ENCODE data around the gene SPATA6.

Gene SPATA6

GRCh38 chr1:48258106-48258505, 213.9 kb downstream of the SPATA6 start:
- no peak for FAIRE-seq

DNA sequence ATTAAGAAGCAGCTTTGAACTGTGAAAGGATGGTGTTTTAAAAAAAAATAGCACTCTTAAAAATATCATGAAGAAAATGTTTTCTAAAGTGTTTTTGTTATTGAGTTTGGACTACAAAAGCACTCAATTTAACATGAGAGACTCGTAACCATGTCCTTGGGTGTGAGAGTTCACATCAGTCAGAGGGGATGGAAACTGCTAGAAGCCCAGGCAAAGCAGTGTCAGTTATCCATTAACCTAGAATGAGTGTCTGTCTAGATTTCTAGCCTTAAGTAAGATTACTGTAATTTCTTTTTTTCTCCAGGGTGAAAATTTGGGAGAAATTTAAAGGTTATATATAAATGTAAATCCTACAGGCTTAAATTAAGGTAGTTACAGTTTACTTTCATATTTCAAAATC, 217.8 kb downstream of the SPATA6 start:
- no peak for FAIRE-seq
- no peak for DNase-seq (ENCODE audit: low spot score)

More at GRCh38 chr1:48258106-48258505, 213.9 kb downstream of the SPATA6 start:
- no peak for DNase-seq (ENCODE audit: low spot score)

GRCh38 chr1:48251821-48252220, 220.2 kb downstream of the SPATA6 start:
- FAIRE-seq: no peak
- DNase-seq (ENCODE audit: low spot score): no peak

DNA sequence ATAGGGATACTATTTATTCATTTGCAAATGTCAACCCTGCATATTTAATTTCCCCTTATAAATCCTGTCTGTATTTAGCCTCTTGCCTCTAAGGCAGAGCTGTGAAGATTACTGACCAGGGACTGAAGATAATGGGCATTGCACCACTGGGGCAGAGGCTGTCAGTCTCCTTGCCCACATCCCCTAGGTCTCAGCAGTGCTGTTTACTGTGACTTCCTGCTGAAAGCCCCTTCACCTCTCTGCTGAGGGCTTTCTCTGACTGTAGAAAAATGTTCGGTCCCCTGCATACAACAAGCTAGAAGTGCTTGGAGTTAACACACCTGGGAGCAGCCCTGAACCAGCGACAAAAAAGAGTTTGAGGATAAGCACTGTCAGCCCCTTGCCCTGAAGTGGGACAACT, 220.7 kb downstream of the SPATA6 start:
- no peak for FAIRE-seq
- no peak for DNase-seq (ENCODE audit: low spot score)

DNA sequence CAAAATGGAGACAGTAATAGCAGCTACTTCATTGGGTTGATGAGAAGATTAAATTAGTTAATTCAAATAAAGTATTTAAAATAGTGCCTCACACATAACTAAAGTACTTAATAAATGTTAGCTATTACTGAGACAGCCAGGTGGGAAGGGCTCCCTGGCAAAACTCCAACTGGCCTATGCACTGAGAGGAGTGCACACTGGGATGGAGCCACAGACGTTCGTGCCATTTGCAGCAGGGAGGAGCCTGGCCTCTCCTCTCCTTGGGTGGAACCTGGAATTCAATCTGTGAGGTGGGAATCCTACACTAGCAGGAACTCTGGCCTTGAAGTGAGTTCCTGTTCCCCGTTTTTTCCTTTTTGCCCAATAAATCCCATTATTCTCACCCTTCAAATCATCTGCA, 221.4 kb downstream of the SPATA6 start:
- FAIRE-seq: no peak
- no peak for DNase-seq (ENCODE audit: low spot score)

GRCh38 chr1:48249868-48250267, 222.1 kb downstream of the SPATA6 start:
- no peak for FAIRE-seq
- DNase-seq (ENCODE audit: low spot score): no peak

GRCh38 chr1:48248356-48248755, 223.6 kb downstream of the SPATA6 start:
- FAIRE-seq: no peak
- no peak for DNase-seq (ENCODE audit: low spot score)

GRCh38 chr1:48246727-48247126, 225.3 kb downstream of the SPATA6 start:
- DNase-seq (ENCODE audit: low spot score): no peak
- no peak for FAIRE-seq

Data from RCC 7860 (cell line).